ENCODE results near the gene PANK4. TPM values are rescaled to one million over a fixed set of nuclear protein-coding genes. Genes with fewer than 3 reads are reported as not detected.

PANK4 gene
- total and polyA plus RNA-seq, 2 experiments from 2014 or later, result 18.5 to 21.3 TPM

- H3K9me2 ChIP-seq (replicated peaks; ENCODE audit: insufficient read depth), result no peaks in the 10 kb centered on the region
- peaks cover 35% of the 10 kb centered on the region for H4K20me1 ChIP-seq (ENCODE audit: insufficient read depth, poor library complexity, severe bottlenecking)
- no peaks in the 10 kb centered on the region for H3K36me3 ChIP-seq (replicated peaks; ENCODE audit: insufficient read depth, low read depth)
- no peak for DNase-seq (ENCODE audit: low spot score)
- no peak for TF ChIP-seq EZH2phosphoT487 (IDR thresholded peaks at IDR 0.05; ENCODE audit: low read depth, severe bottlenecking, unreplicated experiment)
- TF ChIP-seq CTCF (IDR thresholded peaks at IDR 0.05; ENCODE audit: poor library complexity), result no peak
- TF ChIP-seq EZH2 (IDR thresholded peaks at IDR 0.05; ENCODE audit: borderline replicate concordance), result no peak
- no peak overlapping the region for H3K4me3 ChIP-seq
- H3K9me3 ChIP-seq (ENCODE audit: low read depth), result no peaks in the 10 kb centered on the region
- peaks cover 35% of the 10 kb centered on the region for H3K79me2 ChIP-seq
- H3K4me2 ChIP-seq, result no peak overlapping the region
- no peak overlapping the region for H3K27ac ChIP-seq
- no peak overlapping the region for H2AFZ ChIP-seq
- H3K27me3 ChIP-seq, result peaks cover 40% of the 10 kb centered on the region
- H3K4me1 ChIP-seq (ENCODE audit: insufficient read depth), result peaks cover 27% of the 10 kb centered on the region
- WGBS (ENCODE audit: low lambda C conversion rate, missing lambda C conversion rate), result 89% methylated on average over 4 of the region's 4 CpGs
These were observed 1.1 kb upstream of the PANK4 start for GRCh38 chr1:2527556-2527860.

- Histone ChIP-seq H3K36me3 (replicated peaks; ENCODE audit: insufficient read depth, low read depth) (no peaks in the 10 kb centered on the region), H3K9me3 (ENCODE audit: low read depth) (no peaks in the 10 kb centered on the region), H3K79me2 (peaks cover 40% of the 10 kb centered on the region), H3K27me3 (peaks cover 35% of the 10 kb centered on the region), H3K27ac (no peak overlapping the region), H4K20me1 (ENCODE audit: insufficient read depth, poor library complexity, severe bottlenecking) (peaks cover 39% of the 10 kb centered on the region), H3K9me2 (replicated peaks; ENCODE audit: insufficient read depth) (no peaks in the 10 kb centered on the region), H3K4me2 (peak overlapping the region; percentile 79), H3K4me1 (ENCODE audit: insufficient read depth) (peaks cover 27% of the 10 kb centered on the region), H3K4me3 (peak overlapping the region; percentile 11), H2AFZ (no peak overlapping the region)
- 41% methylated on average over 19 of the region's 20 CpGs for WGBS (ENCODE audit: low lambda C conversion rate, missing lambda C conversion rate)
- TF ChIP-seq EZH2phosphoT487 (IDR thresholded peaks at IDR 0.05; ENCODE audit: low read depth, severe bottlenecking, unreplicated experiment), result no peak
- no peak for TF ChIP-seq CTCF (IDR thresholded peaks at IDR 0.05; ENCODE audit: poor library complexity)
- TF ChIP-seq EZH2 (IDR thresholded peaks at IDR 0.05; ENCODE audit: borderline replicate concordance), result no peak
- peak; percentile 71 for DNase-seq (ENCODE audit: low spot score)
These were observed 594 bp upstream of the PANK4 start for GRCh38 chr1:2526824-2527555.

- Histone ChIP-seq H3K4me3 (peak overlapping the region; percentile 97), H3K4me2 (peak overlapping the region; percentile 99), H3K27ac (peak overlapping the region; percentile 48), H3K79me2 (peaks cover 47% of the 10 kb centered on the region), H3K27me3 (peaks cover 20% of the 10 kb centered on the region), H3K9me2 (replicated peaks; ENCODE audit: insufficient read depth) (no peaks in the 10 kb centered on the region), H4K20me1 (ENCODE audit: insufficient read depth, poor library complexity, severe bottlenecking) (peaks cover 51% of the 10 kb centered on the region), H3K4me1 (ENCODE audit: insufficient read depth) (peaks cover 27% of the 10 kb centered on the region), H3K9me3 (ENCODE audit: low read depth) (no peaks in the 10 kb centered on the region), H2AFZ (peak overlapping the region; percentile 60), H3K36me3 (replicated peaks; ENCODE audit: insufficient read depth, low read depth) (no peaks in the 10 kb centered on the region)
- 8% methylated on average over 20 of the region's 20 CpGs for WGBS (ENCODE audit: low lambda C conversion rate, missing lambda C conversion rate)
- DNase-seq (ENCODE audit: low spot score), result no peak
- no peak for TF ChIP-seq EZH2 (IDR thresholded peaks at IDR 0.05; ENCODE audit: borderline replicate concordance)
- no peak for TF ChIP-seq EZH2phosphoT487 (IDR thresholded peaks at IDR 0.05; ENCODE audit: low read depth, severe bottlenecking, unreplicated experiment)
- TF ChIP-seq CTCF (IDR thresholded peaks at IDR 0.05; ENCODE audit: poor library complexity), result no peak
These were observed 850 bp downstream of the PANK4 start for GRCh38 chr1:2525572-2525919.
